GM10266 (cell line): ENCODE measurements around the gene RAPSN.

Experiments used
- DNase-seq: peaks from one replicate; pipeline ENCODE4 v3.0.0; 2012; ENCODE audit errors: extremely low spot score
- CTCF ChIP-seq: IDR thresholded peaks from 2 replicates; pipeline ENCODE4 v1.5.1; 2012; ENCODE audit warnings: mild to moderate bottlenecking, low read depth; ENCODE audit not compliant: control insufficient read depth, insufficient read depth; ENCODE audit errors: missing control alignments

The RAPSN gene

DNA sequence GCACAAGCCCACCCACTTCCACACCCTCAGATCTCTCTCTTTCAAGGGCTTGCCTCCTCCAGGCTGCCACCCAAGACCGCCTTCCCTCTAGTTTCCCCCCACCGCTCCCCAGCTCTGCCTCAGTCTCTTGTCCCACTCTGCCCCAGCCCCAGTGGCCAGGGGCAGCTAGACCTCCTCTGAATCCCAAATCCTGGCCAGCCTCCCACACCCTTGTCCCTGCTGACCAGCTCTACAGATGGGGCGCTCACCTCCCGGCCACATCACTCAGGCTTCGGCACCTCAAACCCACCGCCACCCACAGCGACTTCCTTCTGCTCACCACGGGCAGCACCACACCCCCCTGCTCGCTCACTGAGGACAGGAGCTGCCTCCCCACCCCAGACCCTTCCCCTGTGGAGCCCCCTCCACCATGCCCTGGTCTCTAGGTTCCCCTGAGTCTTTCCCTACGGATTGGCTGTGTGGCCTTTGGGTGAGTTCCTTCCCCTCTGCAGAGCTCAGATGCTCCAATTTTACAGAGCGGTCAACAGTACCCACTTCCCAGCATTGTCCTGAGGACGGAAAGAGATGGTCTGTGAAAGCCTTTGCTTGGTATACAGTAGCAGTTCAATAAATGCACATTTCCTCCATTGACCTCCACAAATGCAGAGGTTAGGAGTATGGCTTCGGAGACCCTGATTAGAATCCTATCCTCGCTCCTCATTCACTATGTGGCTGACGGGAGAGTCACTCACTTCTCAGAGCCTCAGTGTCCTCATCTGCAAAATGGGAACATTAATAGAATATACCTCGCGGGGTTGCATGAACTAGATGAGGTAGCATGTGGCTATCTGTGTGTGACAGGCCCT lies 59.1 kb downstream of the RAPSN start:
- no peak for TF ChIP-seq CTCF
- no peak for DNase-seq

GRCh38 chr11:47388697-47389576 lies 60.0 kb downstream of the RAPSN start:
- DNase-seq = no peak
- no peak for TF ChIP-seq CTCF

DNA sequence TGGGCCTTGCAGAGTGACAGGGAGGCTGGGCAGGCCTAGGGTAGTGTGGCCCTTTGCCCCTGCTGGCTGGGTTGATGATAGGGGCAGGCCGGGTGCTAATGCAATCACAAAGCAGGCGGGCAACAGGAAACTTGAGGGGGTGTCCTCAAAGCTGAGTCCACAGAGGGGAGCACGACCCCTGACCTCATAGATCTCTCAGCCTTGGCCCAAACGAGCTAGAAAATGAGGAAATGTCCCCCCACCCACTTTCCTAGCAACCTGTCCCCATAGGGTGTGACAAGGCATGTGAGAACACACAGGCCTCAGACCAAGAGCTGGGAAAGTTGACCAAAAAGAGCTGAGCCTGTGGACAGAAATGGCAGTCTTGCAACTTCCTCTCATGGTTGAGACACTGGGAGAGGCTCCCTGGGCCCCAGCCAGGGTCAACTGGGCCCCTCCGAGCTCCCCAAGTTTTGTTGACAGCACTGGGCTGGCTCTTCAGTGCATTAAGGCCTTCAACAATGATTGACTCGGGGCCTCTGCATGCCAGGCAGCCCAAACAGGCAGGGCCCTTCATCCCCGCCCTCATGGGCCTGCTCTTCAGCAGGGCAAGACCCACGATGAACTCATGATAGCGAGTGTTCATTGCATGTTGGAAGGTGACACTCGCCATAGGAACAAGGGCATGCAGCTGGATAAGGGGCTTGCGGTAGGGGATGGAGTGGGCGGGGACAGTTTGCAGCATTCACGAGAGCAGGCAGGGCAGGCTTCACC lies 60.8 kb downstream of the RAPSN start:
- DNase-seq = no peak
- no peak for TF ChIP-seq CTCF
